Naive thymus-derived CD4-positive, alpha-beta T cell (primary cell): ENCODE measurements around the gene DSP. TPM values are rescaled to one million over a fixed set of nuclear protein-coding genes. Genes with fewer than 3 reads are reported as not detected.

Source experiments
- ATAC-seq: fragments of 150-1000 bp; cut with Tn5 transposase; 2 replicates; pipeline ENCODE4 v1.10.0; 2021; ENCODE audit warnings: mild to moderate bottlenecking, moderate library complexity
- CTCF ChIA-PET: fragments of 350-600 bp; sonication (Branson Sonifier 250); formaldehyde crosslinking; loops from one replicate; lab custom pipeline; 2021; ENCODE audit warnings: antibody characterized with exemption; lab: Charles Lee
- POLR2A ChIA-PET: fragments of 350-600 bp; sonication (Branson Sonifier 250); formaldehyde crosslinking; loops from one replicate; lab custom pipeline; 2021; ENCODE audit warnings: antibody characterized with exemption, inconsistent platforms; lab: Charles Lee
- DNase-seq, 9 donors: peaks; one replicate each; pipeline versions ENCODE4 v3.0.0 to v3.0.0-alpha.2; 2020 to 2022; ENCODE audit warnings: mixed read lengths in 1 of 9
- H3K27ac ChIP-seq: one replicate; pipeline ENCODE4 v1.7.0; 2013; ENCODE audit warnings: mild to moderate bottlenecking, low read depth, low read length, moderate library complexity
- H3K27me3 ChIP-seq, 2 donors: one replicate each; pipeline ENCODE4 v1.7.0; 2013; ENCODE audit warnings: low read length in 2 of 2, mild to moderate bottlenecking in 2 of 2, moderate library complexity in 2 of 2; ENCODE audit not compliant: control insufficient read depth in 2 of 2, insufficient read depth in 2 of 2
- H3K36me3 ChIP-seq, 3 experiments: 1 replicate in 2 of 3; 2 replicates in 1 of 3; pipeline ENCODE4 v1.7.0; 2013; ENCODE audit warnings: low read length in 3 of 3, mild to moderate bottlenecking in 3 of 3, moderate library complexity in 1 of 3; ENCODE audit not compliant: insufficient read depth in 3 of 3, control insufficient read depth in 2 of 3
- H3K4me1 ChIP-seq, 2 donors: one replicate each; pipeline ENCODE4 v1.7.0; 2013; ENCODE audit warnings: low read length in 2 of 2, mild to moderate bottlenecking in 2 of 2, moderate library complexity in 1 of 2; ENCODE audit not compliant: control insufficient read depth in 2 of 2, insufficient read depth in 2 of 2
- H3K4me3 ChIP-seq: 2 replicates; pipeline ENCODE4 v1.7.0; 2013; ENCODE audit warnings: mild to moderate bottlenecking, low read length
- H3K9me3 ChIP-seq, 3 experiments: 1 replicate in 2 of 3; 2 replicates in 1 of 3; pipeline ENCODE4 v1.7.0; 2013; ENCODE audit warnings: low read length in 3 of 3; ENCODE audit not compliant: control insufficient read depth in 2 of 3
- H3K27ac Mint-ChIP-seq, 9 donors: one replicate each; pipeline ENCODE4 v1.8.0; 2020 to 2022; ENCODE audit warnings: mixed read lengths in 9 of 9, mild to moderate bottlenecking in 8 of 9, moderate library complexity in 5 of 9, inconsistent platforms in 2 of 9
- H3K27me3 Mint-ChIP-seq, 5 donors: one replicate each; pipeline ENCODE4 v1.8.0; 2021 to 2022; ENCODE audit warnings: mixed read lengths in 5 of 5, mild to moderate bottlenecking in 1 of 5
- H3K36me3 Mint-ChIP-seq, 5 donors: one replicate each; pipeline ENCODE4 v1.8.0; 2020 to 2022; ENCODE audit warnings: mixed read lengths in 5 of 5, mild to moderate bottlenecking in 3 of 5, inconsistent platforms in 1 of 5
- H3K4me1 Mint-ChIP-seq, 7 donors: one replicate each; pipeline ENCODE4 v1.8.0; 2020 to 2022; ENCODE audit warnings: mixed read lengths in 7 of 7, mild to moderate bottlenecking in 3 of 7, inconsistent platforms in 1 of 7
- H3K4me3 Mint-ChIP-seq, 10 donors: one replicate each; pipeline ENCODE4 v1.8.0; 2020 to 2022; ENCODE audit warnings: mild to moderate bottlenecking in 10 of 10, mixed read lengths in 10 of 10, moderate library complexity in 6 of 10, inconsistent platforms in 2 of 10
- H3K9me3 Mint-ChIP-seq, 11 donors: one replicate each; pipeline ENCODE4 v1.8.0; 2020 to 2022; ENCODE audit warnings: mixed read lengths in 11 of 11, mild to moderate bottlenecking in 4 of 11, inconsistent platforms in 1 of 11, moderate library complexity in 1 of 11
- intact Hi-C, 2 donors: fragments of 100-400 bp; cut with micrococcal nuclease; formaldehyde crosslinking; loops; one replicate each; pipeline ENCODE4 v1.15.1; 2023
- polyA plus RNA-seq, 2 donors: library from polyadenylated mRNA; unstranded; fragments of 300-500 nt; fragmentation: Illumina TruSeq; gene quantifications; one replicate each; pipeline ENCODE4 v1.2.3, GENCODE V29; 2021
- total RNA-seq, 6 experiments: library from RNA in 5 of 6; stranded (reverse) in 5 of 6; gene quantifications; 1 replicate in 5 of 6; 2 replicates in 1 of 6; pipeline ENCODE4 v1.2.3 and lab custom pipeline; 2021 to 2026

Gene DSP
- total and polyA plus RNA-seq, 7 experiments from 2014 or later: 0.02 TPM; not detected in 5

DNA sequence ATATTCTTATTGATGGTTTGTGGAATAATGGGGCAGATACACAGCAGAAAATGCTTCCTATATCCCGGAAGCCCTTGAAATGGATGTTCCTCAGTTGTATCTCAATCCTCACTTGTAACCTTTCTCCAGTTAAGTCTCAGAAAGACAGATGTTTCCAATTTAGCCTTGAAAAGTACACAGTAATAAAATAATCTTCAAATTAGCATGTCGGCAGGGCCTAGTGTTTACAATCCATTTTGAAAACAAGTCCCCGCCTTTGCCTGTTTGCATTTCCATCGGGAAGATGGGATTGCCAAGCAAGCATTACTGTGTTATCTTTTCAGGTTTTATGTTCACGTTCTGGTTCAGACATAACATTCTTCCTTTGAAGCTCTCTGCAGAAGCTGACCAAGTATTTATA, 90.0 kb downstream of the DSP start:
- H3K4me3 Mint-ChIP-seq: no peak overlapping the region
- H3K27me3 Mint-ChIP-seq: peaks cover 4 to 28% (median 8%) of the 10 kb centered on the region in 5 donors
- H3K4me3 ChIP-seq: no peak overlapping the region
- no peaks in the 10 kb centered on the region for H3K27me3 ChIP-seq
- intact Hi-C loops: no loop called here
- no peaks in the 10 kb centered on the region for H3K4me1 ChIP-seq
- H3K36me3 Mint-ChIP-seq: no peaks in the 10 kb centered on the region
- H3K36me3 ChIP-seq: no peaks in the 10 kb centered on the region
- no peak overlapping the region for H3K27ac Mint-ChIP-seq
- POLR2A ChIA-PET: no interaction called here
- no peaks in the 10 kb centered on the region for H3K4me1 Mint-ChIP-seq
- DNase-seq (no peak), ATAC-seq (no peak)
- CTCF ChIA-PET: no interaction called here
- no peaks in the 10 kb centered on the region for H3K9me3 ChIP-seq
- peaks cover 0 to 4% (median 0%) of the 10 kb centered on the region in 11 donors for H3K9me3 Mint-ChIP-seq
- H3K27ac ChIP-seq: no peak overlapping the region

DNA sequence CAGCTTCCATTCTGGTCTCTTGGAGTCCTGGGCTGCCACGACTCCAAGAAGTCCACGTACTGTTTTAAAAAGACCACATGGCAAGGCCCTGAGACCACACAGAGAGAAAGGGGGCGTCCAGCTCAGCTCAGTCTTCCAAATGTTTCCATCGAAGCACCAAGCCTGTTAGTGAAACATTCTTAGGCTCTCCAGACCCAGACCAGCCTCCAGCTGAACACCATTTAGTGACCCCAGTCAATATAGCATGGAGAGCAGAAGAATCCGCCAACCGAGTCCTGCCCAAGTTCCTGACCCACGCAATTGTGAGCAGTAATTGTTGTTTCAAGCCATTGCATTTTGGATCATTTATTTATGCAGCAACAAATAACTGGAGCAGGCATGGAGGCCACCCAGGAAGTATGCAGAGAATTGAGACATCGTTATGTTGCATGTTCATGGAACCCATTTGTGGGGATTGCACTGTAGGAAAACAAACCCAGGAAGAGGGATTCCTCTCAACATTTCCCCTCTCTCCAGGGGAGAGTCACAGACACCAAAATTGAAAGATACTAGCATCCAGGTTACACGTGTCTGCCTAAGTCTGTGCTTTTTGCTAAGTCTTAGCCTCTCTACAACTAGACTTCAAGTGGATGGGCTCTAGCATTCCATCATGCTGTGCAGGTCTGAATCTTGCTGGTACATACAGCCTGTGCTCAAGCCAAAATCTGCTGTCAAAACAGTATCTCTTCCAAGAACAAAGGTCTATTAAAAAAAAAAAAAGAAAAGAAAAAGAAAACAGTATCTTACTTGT, 91.2 kb downstream of the DSP start:
- ChIA-PET CTCF (no interaction called here), POLR2A (no interaction called here)
- Histone ChIP-seq H3K27ac (no peak overlapping the region), H3K4me3 (no peak overlapping the region), H3K9me3 (no peaks in the 10 kb centered on the region), H3K4me1 (no peaks in the 10 kb centered on the region), H3K27me3 (no peaks in the 10 kb centered on the region), H3K36me3 (no peaks in the 10 kb centered on the region)
- H3K27me3 Mint-ChIP-seq: peaks cover 5 to 28% (median 10%) of the 10 kb centered on the region in 5 donors
- peaks cover 0 to 4% (median 0%) of the 10 kb centered on the region in 11 donors for H3K9me3 Mint-ChIP-seq
- no peak overlapping the region for H3K27ac Mint-ChIP-seq
- intact Hi-C loops: no loop called here
- no peak overlapping the region for H3K4me3 Mint-ChIP-seq
- no peak for DNase-seq
- no peak for ATAC-seq
- no peaks in the 10 kb centered on the region for H3K36me3 Mint-ChIP-seq
- no peaks in the 10 kb centered on the region for H3K4me1 Mint-ChIP-seq

DNA sequence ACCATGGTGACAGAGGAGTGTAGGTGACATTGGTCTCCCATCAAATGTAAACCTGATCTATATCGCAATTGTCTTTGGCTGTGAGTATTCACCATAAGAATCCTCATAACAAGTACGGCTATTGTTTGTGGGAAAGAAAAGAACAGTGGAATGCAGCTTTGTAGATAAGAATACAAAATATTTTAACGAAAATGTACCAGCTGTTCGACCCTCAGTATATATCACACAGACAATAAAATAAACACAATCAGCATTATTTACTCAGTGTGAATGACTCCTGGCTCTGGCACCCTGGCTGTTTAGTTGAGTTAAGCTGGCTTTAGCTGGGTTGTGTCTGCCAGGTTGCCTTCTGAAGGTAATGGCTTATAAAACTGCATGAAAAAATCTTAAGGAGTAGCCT, 91.9 kb downstream of the DSP start:
- ATAC-seq (no peak), DNase-seq (no peak)
- POLR2A ChIA-PET: no interaction called here
- Histone ChIP-seq H3K36me3 (no peaks in the 10 kb centered on the region), H3K27me3 (no peaks in the 10 kb centered on the region), H3K27ac (no peak overlapping the region), H3K4me1 (no peaks in the 10 kb centered on the region), H3K9me3 (no peaks in the 10 kb centered on the region), H3K4me3 (no peak overlapping the region)
- Mint-ChIP-seq H3K4me3 (no peak overlapping the region), H3K27me3 (peaks cover 5 to 27% (median 9%) of the 10 kb centered on the region in 5 donors), H3K36me3 (no peaks in the 10 kb centered on the region), H3K4me1 (no peaks in the 10 kb centered on the region), H3K9me3 (peaks cover 0 to 4% (median 0%) of the 10 kb centered on the region in 11 donors), H3K27ac (no peak overlapping the region)
- CTCF ChIA-PET: no interaction called here
- intact Hi-C loops: no loop called here

DNA sequence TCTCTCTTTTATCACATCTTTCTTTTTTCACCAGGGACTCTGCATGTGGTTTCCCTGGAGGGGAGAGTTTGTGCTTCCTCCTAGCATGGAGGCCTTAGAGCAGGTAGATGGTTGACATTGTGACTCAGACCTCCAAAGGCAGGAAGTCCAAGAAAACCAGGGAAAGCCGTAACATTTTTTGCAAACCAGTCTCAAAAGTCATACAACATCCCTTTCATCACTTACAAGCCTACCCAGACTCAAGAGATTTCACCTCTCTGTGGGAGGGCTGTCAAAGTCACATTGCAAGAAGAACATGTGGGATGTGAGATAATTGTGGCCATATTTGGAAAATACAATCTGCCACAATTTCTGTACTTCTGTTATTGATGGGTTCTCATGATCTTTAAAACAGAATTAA, 94.7 kb downstream of the DSP start:
- no peaks in the 10 kb centered on the region for H3K9me3 ChIP-seq
- no peaks in the 10 kb centered on the region for H3K27me3 ChIP-seq
- intact Hi-C loops: no loop called here
- no peaks in the 10 kb centered on the region for H3K4me1 ChIP-seq
- no peak overlapping the region for H3K27ac ChIP-seq
- Mint-ChIP-seq H3K36me3 (no peaks in the 10 kb centered on the region), H3K27me3 (peaks cover 3 to 11% (median 6%) of the 10 kb centered on the region in 5 donors), H3K4me1 (no peaks in the 10 kb centered on the region), H3K4me3 (no peak overlapping the region), H3K27ac (no peak overlapping the region), H3K9me3 (peaks cover 0 to 4% (median 0%) of the 10 kb centered on the region in 11 donors)
- DNase-seq (no peak), ATAC-seq (no peak)
- H3K36me3 ChIP-seq: no peaks in the 10 kb centered on the region
- POLR2A ChIA-PET: interaction anchor here (1.1 kb wide), 1 partner anchor 12 kb away, joined by 3 read pairs; no protein-coding TSS in a partner anchor
- no peak overlapping the region for H3K4me3 ChIP-seq
- CTCF ChIA-PET: no interaction called here

Other genes starting within 250 kb of the DSP start
- gene SSR1, start 228.5 kb upstream of the DSP start, total RNA-seq: 100 to 1,000 TPM in 3 of 5 experiments, 10 to 100 TPM in 2; 75.0 to 178 (median 127) TPM
- 100 to 1,000 TPM; 151 to 204 TPM for gene SSR1, start 228.5 kb upstream of the DSP start, polyA plus RNA-seq
- gene CAGE1, start 151.9 kb upstream of the DSP start, total RNA-seq: under 1 TPM; 0.16 to 0.48 (median 0.22) TPM
- gene CAGE1, start 151.9 kb upstream of the DSP start, polyA plus RNA-seq: under 1 TPM in 1 of 2 donors, not detected in 1; 0.06 TPM
- gene RIOK1, start 151.9 kb upstream of the DSP start, total RNA-seq: 10 to 100 TPM; 24.4 to 39.9 (median 27.6) TPM
- gene RIOK1, start 151.9 kb upstream of the DSP start, polyA plus RNA-seq: 10 to 100 TPM; 17.2 to 20.9 TPM
- 10 to 100 TPM in 4 of 5 experiments, 1 to 10 TPM in 1; 8.6 to 30.4 (median 15.3) TPM for gene SNRNP48, start 48.5 kb downstream of the DSP start, total RNA-seq
- gene SNRNP48, start 48.5 kb downstream of the DSP start, polyA plus RNA-seq: 10 to 100 TPM; 10.7 to 11.4 TPM
- gene BMP6, start 184.4 kb downstream of the DSP start, total RNA-seq: under 1 TPM in 2 of 5 experiments, not detected in 3; 0.37 to 0.56 TPM
- gene BMP6, start 184.4 kb downstream of the DSP start, polyA plus RNA-seq: under 1 TPM in 1 of 2 donors, not detected in 1; 0.07 TPM